ENCODE data around the gene DGCR6. TPM values are rescaled to one million over a fixed set of nuclear protein-coding genes. Genes with fewer than 3 reads are reported as not detected.
"Not testable (repeated sequence)": the region's sequence is repeated elsewhere in the genome, so short reads cannot be mapped to it uniquely, and the experiment has no call there.

The DGCR6 gene
- total RNA-seq, 1 experiment from 2014 or later = 6.7 TPM

DNA sequence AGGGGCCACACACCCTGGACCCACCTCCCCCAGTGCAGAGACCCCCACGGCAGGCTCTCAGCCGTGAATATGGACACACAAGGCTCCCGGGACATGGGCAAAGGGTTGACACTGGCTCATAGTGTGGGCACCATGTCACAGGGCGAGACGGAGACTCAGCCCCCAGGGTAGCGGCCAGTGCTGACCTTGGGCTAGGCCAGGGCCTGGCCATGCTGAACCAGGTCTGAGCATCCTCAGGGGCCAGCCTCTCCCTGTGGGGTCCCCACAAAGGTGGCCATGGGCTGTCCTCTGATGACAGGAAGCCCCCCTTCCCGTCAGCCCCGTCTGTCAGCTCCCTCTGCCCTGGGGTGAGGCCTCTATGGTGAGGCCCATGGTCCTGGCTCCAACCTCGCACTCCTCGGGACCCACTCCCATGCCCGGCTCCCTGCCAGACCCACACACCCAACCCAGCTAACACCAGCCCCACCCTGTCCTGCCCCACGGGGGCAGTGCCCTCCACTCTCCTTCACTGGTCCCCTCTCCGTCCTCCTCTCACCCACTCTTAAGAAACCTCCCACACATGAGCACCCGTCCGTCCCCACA is 49.0 kb downstream of the DGCR6 start:
- Histone ChIP-seq H3K4me1 (ENCODE audit: low read length) (no peaks in the 10 kb centered on the region), H3K9me3 (ENCODE audit: low read length) (no peaks in the 10 kb centered on the region), H3K9ac (ENCODE audit: low read length) (no peak overlapping the region), H3K4me3 (ENCODE audit: low read length) (no peak overlapping the region), H3K27ac (ENCODE audit: low read length) (no peak overlapping the region), H4K20me1 (ENCODE audit: insufficient read depth, low read depth, low read length) (no peaks in the 10 kb centered on the region), H3K4me2 (ENCODE audit: low read depth, low read length, poor library complexity, severe bottlenecking) (no peak overlapping the region), H2AFZ (ENCODE audit: low read length) (no peak overlapping the region), H3K9me2 (replicated peaks; ENCODE audit: insufficient read depth, low read length) (no peaks in the 10 kb centered on the region), H3K79me2 (ENCODE audit: low read length) (no peaks in the 10 kb centered on the region), H3K27me3 (ENCODE audit: low read length) (no peaks in the 10 kb centered on the region), H3K36me3 (ENCODE audit: insufficient read depth, low read length) (no peaks in the 10 kb centered on the region)
- no peak for DNase-seq

DNA sequence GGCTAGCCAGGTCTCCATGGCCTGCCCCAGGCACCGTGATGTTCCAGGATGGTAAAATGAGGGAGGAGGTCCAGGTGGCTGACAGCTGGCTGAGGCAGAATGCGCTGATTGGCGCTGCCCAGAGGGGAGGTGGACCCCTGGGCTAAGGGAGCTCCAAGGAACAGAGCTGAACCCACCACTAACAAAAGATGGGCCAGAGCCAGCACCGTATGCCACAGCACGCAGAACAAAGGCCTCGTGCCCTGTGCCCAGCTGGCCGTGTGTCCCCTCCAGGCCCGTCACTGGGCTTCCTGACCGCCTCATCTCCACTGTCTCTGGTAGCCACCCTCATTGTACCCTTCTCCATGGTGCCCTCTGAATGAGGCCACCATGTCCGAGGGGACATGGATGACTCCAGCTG is 49.6 kb downstream of the DGCR6 start:
- no peak overlapping the region for H3K9ac ChIP-seq (ENCODE audit: low read length)
- no peaks in the 10 kb centered on the region for H3K79me2 ChIP-seq (ENCODE audit: low read length)
- H3K9me2 ChIP-seq (replicated peaks; ENCODE audit: insufficient read depth, low read length) = no peaks in the 10 kb centered on the region
- H4K20me1 ChIP-seq (ENCODE audit: insufficient read depth, low read depth, low read length) = no peaks in the 10 kb centered on the region
- DNase-seq = no peak
- H3K9me3 ChIP-seq (ENCODE audit: low read length) = no peaks in the 10 kb centered on the region
- no peak overlapping the region for H2AFZ ChIP-seq (ENCODE audit: low read length)
- H3K4me3 ChIP-seq (ENCODE audit: low read length) = no peak overlapping the region
- no peaks in the 10 kb centered on the region for H3K27me3 ChIP-seq (ENCODE audit: low read length)
- H3K4me2 ChIP-seq (ENCODE audit: low read depth, low read length, poor library complexity, severe bottlenecking) = no peak overlapping the region
- H3K27ac ChIP-seq (ENCODE audit: low read length) = no peak overlapping the region
- no peaks in the 10 kb centered on the region for H3K4me1 ChIP-seq (ENCODE audit: low read length)
- H3K36me3 ChIP-seq (ENCODE audit: insufficient read depth, low read length) = no peaks in the 10 kb centered on the region

DNA sequence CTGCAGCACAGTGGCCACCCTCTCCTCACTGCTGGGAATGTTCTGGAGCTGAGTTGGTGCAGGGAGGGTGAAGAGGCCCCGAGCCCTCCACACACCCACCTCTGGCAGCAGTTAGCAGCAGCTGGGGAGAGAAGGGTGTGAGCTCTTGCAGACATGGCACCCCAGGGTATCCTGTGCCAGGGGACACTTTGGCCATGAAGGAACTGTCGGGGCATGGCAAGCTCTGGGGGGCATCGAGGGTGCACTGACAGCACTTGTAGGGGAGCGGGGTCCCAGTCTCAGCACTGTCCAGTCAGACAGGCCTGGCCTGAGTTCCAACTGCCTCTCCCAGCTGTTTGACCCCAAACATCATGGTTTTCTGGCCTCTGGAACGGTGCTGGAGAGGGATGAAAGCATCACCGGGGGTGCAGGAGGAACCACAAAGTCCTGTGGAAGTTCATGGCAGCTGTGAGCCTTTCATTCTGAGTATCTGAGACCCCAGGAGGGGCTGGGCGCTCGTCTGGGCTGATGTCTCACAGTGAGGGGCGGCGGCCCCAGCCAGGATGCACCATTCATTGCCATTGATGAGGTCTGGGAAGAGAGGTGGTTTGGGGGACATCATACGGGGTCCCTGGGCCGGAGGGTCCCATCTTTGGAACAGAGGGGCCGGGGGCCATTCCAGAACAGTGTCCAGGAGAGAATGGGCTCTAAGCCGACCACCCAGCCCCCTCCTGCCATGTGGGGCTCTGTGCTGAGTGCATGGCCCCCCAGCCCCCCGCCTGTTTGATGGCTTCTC is 50.2 kb downstream of the DGCR6 start:
- not testable (repeated sequence) for H3K79me2 ChIP-seq (ENCODE audit: low read length); H3K27me3 ChIP-seq (ENCODE audit: low read length); H3K9me3 ChIP-seq (ENCODE audit: low read length); H3K9ac ChIP-seq (ENCODE audit: low read length); H3K4me2 ChIP-seq (ENCODE audit: low read depth, low read length, poor library complexity, severe bottlenecking); H4K20me1 ChIP-seq (ENCODE audit: insufficient read depth, low read depth, low read length); H3K4me3 ChIP-seq (ENCODE audit: low read length); DNase-seq; H3K9me2 ChIP-seq (replicated peaks; ENCODE audit: insufficient read depth, low read length); H2AFZ ChIP-seq (ENCODE audit: low read length); H3K4me1 ChIP-seq (ENCODE audit: low read length); H3K36me3 ChIP-seq (ENCODE audit: insufficient read depth, low read length); H3K27ac ChIP-seq (ENCODE audit: low read length)

DNA sequence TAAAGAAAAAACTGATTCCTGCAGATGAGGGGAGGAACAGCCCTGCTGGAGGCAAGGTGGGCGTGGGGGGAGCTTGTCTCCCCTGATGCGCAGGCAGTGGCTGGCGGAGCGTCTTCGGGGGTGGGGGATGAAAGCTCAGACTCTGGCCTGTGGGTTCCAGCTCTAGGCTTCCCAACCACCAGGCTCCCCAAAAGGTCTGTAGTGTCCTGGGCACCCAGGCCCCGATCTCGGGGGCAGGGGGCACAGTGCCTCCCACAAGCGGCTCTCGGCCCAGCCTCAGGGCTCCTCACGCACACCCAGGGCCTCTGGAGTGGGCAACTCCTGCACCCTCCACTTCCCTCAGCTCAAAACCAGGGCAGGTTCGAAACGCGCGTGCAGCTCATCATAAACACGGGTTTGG is 50.8 kb downstream of the DGCR6 start:
- H3K4me3 ChIP-seq (ENCODE audit: low read length); H3K79me2 ChIP-seq (ENCODE audit: low read length); H3K4me1 ChIP-seq (ENCODE audit: low read length); H2AFZ ChIP-seq (ENCODE audit: low read length); H3K27ac ChIP-seq (ENCODE audit: low read length); H3K4me2 ChIP-seq (ENCODE audit: low read depth, low read length, poor library complexity, severe bottlenecking); H3K9ac ChIP-seq (ENCODE audit: low read length); DNase-seq; H4K20me1 ChIP-seq (ENCODE audit: insufficient read depth, low read depth, low read length); H3K9me3 ChIP-seq (ENCODE audit: low read length); H3K36me3 ChIP-seq (ENCODE audit: insufficient read depth, low read length); H3K27me3 ChIP-seq (ENCODE audit: low read length); H3K9me2 ChIP-seq (replicated peaks; ENCODE audit: insufficient read depth, low read length): not testable (repeated sequence)

DNA sequence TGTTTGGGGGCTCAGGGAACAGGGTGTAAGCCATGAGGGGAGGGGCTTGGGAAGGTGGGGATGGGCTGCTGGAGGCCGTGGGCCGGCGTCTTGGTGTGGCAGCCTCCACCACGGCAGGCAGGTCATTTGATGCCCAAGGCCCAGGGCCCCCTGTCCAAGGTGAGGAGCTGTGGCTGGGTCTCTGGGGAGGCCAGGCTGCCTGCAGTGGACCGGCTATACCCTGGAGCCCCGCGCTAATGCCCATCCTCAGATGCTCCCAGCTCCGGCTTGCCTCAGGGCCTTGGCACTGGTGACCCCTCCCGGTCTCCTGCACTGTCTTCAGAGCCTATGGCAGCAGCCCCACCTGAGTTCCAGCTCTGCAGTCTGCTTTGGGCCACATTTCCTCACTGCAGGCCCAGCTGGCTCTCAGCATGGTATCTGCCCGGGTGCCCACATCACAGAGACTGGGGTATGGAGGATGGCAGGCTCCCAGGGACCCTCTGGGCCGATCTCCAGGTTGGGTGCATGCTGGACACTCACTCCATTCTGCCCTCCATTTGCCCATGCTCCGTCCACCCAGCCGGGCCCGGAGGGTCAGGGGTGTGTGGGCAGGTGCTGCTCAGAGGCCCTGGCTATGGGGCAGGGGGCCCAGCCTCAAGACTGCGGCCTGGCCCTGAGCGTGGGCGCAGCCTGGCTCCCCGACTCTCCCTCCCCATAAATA is 51.7 kb downstream of the DGCR6 start:
- not testable (repeated sequence) for H3K4me1 ChIP-seq (ENCODE audit: low read length); H3K4me2 ChIP-seq (ENCODE audit: low read depth, low read length, poor library complexity, severe bottlenecking); H2AFZ ChIP-seq (ENCODE audit: low read length); H4K20me1 ChIP-seq (ENCODE audit: insufficient read depth, low read depth, low read length); H3K4me3 ChIP-seq (ENCODE audit: low read length); DNase-seq; H3K36me3 ChIP-seq (ENCODE audit: insufficient read depth, low read length); H3K27me3 ChIP-seq (ENCODE audit: low read length); H3K9me3 ChIP-seq (ENCODE audit: low read length); H3K79me2 ChIP-seq (ENCODE audit: low read length); H3K27ac ChIP-seq (ENCODE audit: low read length); H3K9me2 ChIP-seq (replicated peaks; ENCODE audit: insufficient read depth, low read length); H3K9ac ChIP-seq (ENCODE audit: low read length)

DNA sequence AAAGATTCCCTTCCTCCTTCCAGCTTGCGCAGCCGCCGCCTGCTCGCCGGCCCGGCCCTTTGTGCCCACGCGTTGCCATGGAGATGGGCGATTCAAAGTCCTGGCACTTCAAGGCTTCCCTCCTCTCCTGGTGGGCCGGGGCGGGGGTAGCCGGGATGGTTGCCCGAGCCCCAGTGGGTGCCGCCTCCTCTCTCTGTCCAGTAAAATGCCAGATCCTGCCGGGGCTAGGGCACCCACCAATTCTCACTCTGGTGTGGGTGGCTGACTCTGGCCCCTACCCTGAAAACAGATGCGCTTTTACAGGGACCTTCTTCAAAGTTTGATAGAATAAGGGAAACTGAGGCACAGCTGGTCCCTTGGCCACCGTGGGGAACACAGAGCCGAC is 52.2 kb downstream of the DGCR6 start:
- not testable (repeated sequence) for H4K20me1 ChIP-seq (ENCODE audit: insufficient read depth, low read depth, low read length); H3K36me3 ChIP-seq (ENCODE audit: insufficient read depth, low read length); H3K9ac ChIP-seq (ENCODE audit: low read length); H3K79me2 ChIP-seq (ENCODE audit: low read length); DNase-seq; H3K27me3 ChIP-seq (ENCODE audit: low read length); H3K9me3 ChIP-seq (ENCODE audit: low read length); H3K4me2 ChIP-seq (ENCODE audit: low read depth, low read length, poor library complexity, severe bottlenecking); H2AFZ ChIP-seq (ENCODE audit: low read length); H3K4me1 ChIP-seq (ENCODE audit: low read length); H3K4me3 ChIP-seq (ENCODE audit: low read length); H3K27ac ChIP-seq (ENCODE audit: low read length); H3K9me2 ChIP-seq (replicated peaks; ENCODE audit: insufficient read depth, low read length)

DNA sequence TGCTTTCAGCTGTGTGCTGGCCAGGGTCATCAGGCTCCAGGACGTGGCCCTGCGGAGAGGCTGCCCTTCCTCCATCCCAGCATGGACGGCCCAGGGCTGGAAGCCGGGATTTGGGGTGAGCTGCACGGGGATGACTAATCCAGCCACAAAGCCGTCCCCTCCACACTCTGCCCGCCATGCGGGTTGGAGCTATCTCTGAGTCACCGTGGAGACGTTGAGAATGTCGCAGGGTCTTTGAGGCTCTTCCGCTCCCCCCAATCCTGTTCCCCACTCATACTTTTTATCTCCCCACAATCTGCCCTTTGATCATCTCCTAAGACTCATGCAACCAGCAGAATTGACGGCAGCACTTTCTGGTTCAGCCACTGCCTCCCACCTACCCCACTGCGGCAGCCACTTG is 52.6 kb downstream of the DGCR6 start:
- not testable (repeated sequence) for H3K9ac ChIP-seq (ENCODE audit: low read length); H3K4me2 ChIP-seq (ENCODE audit: low read depth, low read length, poor library complexity, severe bottlenecking); DNase-seq

DNA sequence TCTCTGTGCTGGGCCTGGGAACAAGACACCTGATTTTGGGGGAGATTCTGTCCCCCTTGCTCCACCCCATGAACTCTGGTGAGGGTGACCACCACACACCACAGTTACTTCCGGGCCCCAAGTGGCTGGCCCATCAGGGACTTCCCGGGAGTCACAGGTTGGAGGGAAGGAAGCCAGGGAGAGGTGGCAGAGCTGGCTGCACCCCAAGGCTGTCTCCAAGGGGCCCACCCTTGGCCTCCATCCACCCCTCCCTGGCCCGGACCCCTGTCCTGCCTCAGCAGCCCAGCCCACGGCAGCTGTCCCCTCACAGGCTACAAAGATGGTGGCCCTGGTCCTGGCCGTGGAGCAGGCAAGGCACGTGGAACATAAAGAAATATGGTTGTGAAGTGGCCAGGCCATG is 53.1 kb downstream of the DGCR6 start:
- not testable (repeated sequence) for H2AFZ ChIP-seq (ENCODE audit: low read length); H4K20me1 ChIP-seq (ENCODE audit: insufficient read depth, low read depth, low read length); H3K9me3 ChIP-seq (ENCODE audit: low read length); H3K79me2 ChIP-seq (ENCODE audit: low read length); H3K4me3 ChIP-seq (ENCODE audit: low read length); H3K36me3 ChIP-seq (ENCODE audit: insufficient read depth, low read length); DNase-seq; H3K27me3 ChIP-seq (ENCODE audit: low read length); H3K4me1 ChIP-seq (ENCODE audit: low read length); H3K27ac ChIP-seq (ENCODE audit: low read length); H3K9me2 ChIP-seq (replicated peaks; ENCODE audit: insufficient read depth, low read length); H3K9ac ChIP-seq (ENCODE audit: low read length); H3K4me2 ChIP-seq (ENCODE audit: low read depth, low read length, poor library complexity, severe bottlenecking)

More for the DNA sequence above, 52.6 kb downstream of the DGCR6 start:
- H3K79me2 ChIP-seq (ENCODE audit: low read length); H3K4me3 ChIP-seq (ENCODE audit: low read length); H3K9me2 ChIP-seq (replicated peaks; ENCODE audit: insufficient read depth, low read length); H3K27me3 ChIP-seq (ENCODE audit: low read length); H3K4me1 ChIP-seq (ENCODE audit: low read length); H2AFZ ChIP-seq (ENCODE audit: low read length); H3K27ac ChIP-seq (ENCODE audit: low read length); H4K20me1 ChIP-seq (ENCODE audit: insufficient read depth, low read depth, low read length); H3K9me3 ChIP-seq (ENCODE audit: low read length); H3K36me3 ChIP-seq (ENCODE audit: insufficient read depth, low read length): not testable (repeated sequence)

Measured in Karpas-422 (cell line).